A673 (cell line): ENCODE measurements around the gene HUS1. TPM values are rescaled to one million over a fixed set of nuclear protein-coding genes. Genes with fewer than 3 reads are reported as not detected.

Source experiments
- BruUV-seq: library from RNA; stranded (reverse); fragments of 400-500 nt; replicated peaks from 2 replicates; lab custom pipeline; 2021; lab: Mats Ljungman, UMichigan
- CTCF ChIA-PET: fragments of 300-600 bp; sonication (Branson Sonifier 250); formaldehyde crosslinking; loops from one replicate; lab custom pipeline; 2022; ENCODE audit warnings: antibody characterized with exemption; lab: Charles Lee
- POLR2A ChIA-PET: fragments of 300-600 bp; sonication (Branson Sonifier 250); formaldehyde crosslinking; loops from one replicate; lab custom pipeline; 2022; ENCODE audit warnings: antibody characterized with exemption; ENCODE audit not compliant: low non-redundant PET; lab: Charles Lee
- DNase-seq: peaks from one replicate; pipeline ENCODE4 v3.0.0-alpha.2; 2015; ENCODE audit warnings: low spot score
- H3K27ac ChIP-seq: fragments of 200-600 bp; sonication (generic); 2 replicates; pipeline ENCODE4 v1.5.1; 2016; ENCODE audit warnings: mixed run types, low read depth, mild to moderate bottlenecking, mixed read lengths, antibody characterized with exemption, low read length; ENCODE audit not compliant: poor library complexity, severe bottlenecking
- H3K27me3 ChIP-seq: fragments of 200-600 bp; sonication (generic); replicated peaks from 2 replicates; pipeline ENCODE4 v1.6.1; 2017; ENCODE audit warnings: mixed run types, low read depth, mild to moderate bottlenecking, mixed read lengths, antibody characterized with exemption, low read length; ENCODE audit not compliant: insufficient read depth, poor library complexity
- H3K36me3 ChIP-seq: fragments of 200-600 bp; sonication (generic); 2 replicates; pipeline ENCODE4 v1.6.1; 2016; ENCODE audit warnings: mixed run types, mild to moderate bottlenecking, mixed read lengths, antibody characterized with exemption, low read length; ENCODE audit not compliant: insufficient read depth, poor library complexity, severe bottlenecking
- H3K4me1 ChIP-seq: fragments of 200-600 bp; sonication (generic); 2 replicates; pipeline ENCODE4 v1.6.1; 2017; ENCODE audit warnings: mixed run types, mild to moderate bottlenecking, mixed read lengths, antibody characterized with exemption, low read length; ENCODE audit not compliant: insufficient read depth, poor library complexity, severe bottlenecking
- H3K4me3 ChIP-seq: fragments of 200-600 bp; sonication (generic); 2 replicates; pipeline ENCODE4 v1.5.1; 2016; ENCODE audit warnings: low read depth, mixed run types, mild to moderate bottlenecking, mixed read lengths, low read length; ENCODE audit not compliant: poor library complexity, severe bottlenecking
- H3K9me3 ChIP-seq: fragments of 200-600 bp; sonication (generic); 2 replicates; pipeline ENCODE4 v1.6.1; 2016; ENCODE audit warnings: mixed run types, low read depth, mild to moderate bottlenecking, mixed read lengths, antibody characterized with exemption, low read length; ENCODE audit not compliant: poor library complexity, severe bottlenecking
- CTCF ChIP-seq: fragments of 300-800, 200-600 bp; sonication (generic); conservative IDR thresholded peaks from 2 replicates; pipeline ENCODE4 v1.5.1; 2017; ENCODE audit warnings: low read depth, mild to moderate bottlenecking, antibody characterized with exemption, low read length, moderate library complexity, mixed read lengths
- EZH2 ChIP-seq: fragments of 200-600 bp; sonication (generic); IDR thresholded peaks from 2 replicates; pipeline ENCODE4 v1.6.1; 2017; ENCODE audit warnings: borderline replicate concordance, low read depth, mild to moderate bottlenecking, mixed read lengths, antibody characterized with exemption, low read length; ENCODE audit not compliant: poor library complexity, severe bottlenecking
- intact Hi-C: fragments of 100-400 bp; cut with micrococcal nuclease; formaldehyde crosslinking; loops from one replicate; pipeline ENCODE4 v1.10.0; 2022; ENCODE audit not compliant: unreplicated experiment
- total RNA-seq: library from RNA; stranded (reverse); gene quantifications from 2 replicates; pipeline ENCODE4 v1.2.3, GENCODE V29; 2021

The HUS1 gene
- total RNA-seq, 1 experiment from 2014 or later: 53.3 TPM

GRCh38 chr7:47941136-47941844 lies 38.1 kb downstream of the HUS1 start:
- no peak overlapping the region for H3K4me3 ChIP-seq
- no peak overlapping the region for H3K27ac ChIP-seq
- peaks cover 4% of the 10 kb centered on the region for H3K4me1 ChIP-seq
- no peaks in the 10 kb centered on the region for H3K9me3 ChIP-seq
- H3K36me3 ChIP-seq: no peaks in the 10 kb centered on the region
- no TSS peak for BruUV-seq
- CTCF ChIA-PET: no interaction called here
- peak; percentile 35 for DNase-seq
- TF ChIP-seq CTCF (no peak), EZH2 (no peak)
- no peaks in the 10 kb centered on the region for H3K27me3 ChIP-seq
- POLR2A ChIA-PET: no interaction called here
- intact Hi-C loops: no loop called here

GRCh38 chr7:47940088-47941013 lies 39.1 kb downstream of the HUS1 start:
- no peak for DNase-seq
- Histone ChIP-seq H3K4me3 (no peak overlapping the region), H3K27ac (no peak overlapping the region), H3K36me3 (no peaks in the 10 kb centered on the region), H3K4me1 (peaks cover 4% of the 10 kb centered on the region), H3K9me3 (no peaks in the 10 kb centered on the region), H3K27me3 (no peaks in the 10 kb centered on the region)
- no TSS peak for BruUV-seq
- ChIA-PET CTCF (no interaction called here), POLR2A (no interaction called here)
- intact Hi-C loops: no loop called here
- TF ChIP-seq EZH2: no peak
- no peak for TF ChIP-seq CTCF

GRCh38 chr7:47939425-47940036 lies 39.9 kb downstream of the HUS1 start:
- no peak overlapping the region for H3K27ac ChIP-seq
- TF ChIP-seq CTCF: no peak
- TF ChIP-seq EZH2: no peak
- no peaks in the 10 kb centered on the region for H3K27me3 ChIP-seq
- H3K4me3 ChIP-seq: no peak overlapping the region
- H3K9me3 ChIP-seq: no peaks in the 10 kb centered on the region
- ChIA-PET POLR2A (no interaction called here), CTCF (no interaction called here)
- no TSS peak for BruUV-seq
- no peaks in the 10 kb centered on the region for H3K36me3 ChIP-seq
- intact Hi-C loops: no loop called here
- no peak for DNase-seq
- peaks cover 4% of the 10 kb centered on the region for H3K4me1 ChIP-seq
